ENCODE measurements around the gene LRRC59. TPM values are rescaled to one million over a fixed set of nuclear protein-coding genes. Genes with fewer than 3 reads are reported as not detected.
A peak's percentile ranks its signal among the peaks of the same experiment; 100 is the strongest.

Gene LRRC59
- total and polyA plus RNA-seq, 2 of the 13 experiments (the other 11 are each of a cell fraction or from before 2014, with no cell fraction given), result 87.3 to 222 TPM

GRCh38 chr17:50440172-50440837 lies 43.0 kb upstream of the LRRC59 start (continued):
- TF ChIP-seq ELK4 (CRISPR knock-in tag; IDR thresholded peaks at IDR 0.05; ENCODE audit: borderline replicate concordance) (no peak), IRF2 (CRISPR knock-in tag; IDR thresholded peaks at IDR 0.05) (0 out of 2 replicates have a peak, but pooled peaks have one; percentile 45), HOXD1 (CRISPR knock-in tag; IDR thresholded peaks at IDR 0.05) (0 out of 2 replicates have a peak, but pooled peaks have one; percentile 44), CSRNP1 (CRISPR knock-in tag; IDR thresholded peaks at IDR 0.05) (no peak), ZNF574 (CRISPR knock-in tag; IDR thresholded peaks at IDR 0.05) (peak; percentile 76), ZNF121 (CRISPR knock-in tag; IDR thresholded peaks at IDR 0.05) (no peak), FOXP4 (CRISPR knock-in tag; IDR thresholded peaks at IDR 0.05) (peak; percentile 53), DZIP1 (CRISPR knock-in tag; IDR thresholded peaks at IDR 0.05) (no peak), FOSL2 (CRISPR knock-in tag; IDR thresholded peaks at IDR 0.05) (0 out of 2 replicates have a peak, but pooled peaks have one; percentile 17), ATF7 (IDR thresholded peaks at IDR 0.05) (no peak), ATF7 (CRISPR knock-in tag; IDR thresholded peaks at IDR 0.05) (peak; percentile 80; the same call in 1 of the 2 replicates), ZBTB25 (CRISPR knock-in tag; IDR thresholded peaks at IDR 0.05) (no peak), HNRNPUL1 (IDR thresholded peaks at IDR 0.05; ENCODE audit: low read depth, low read length) (no peak), SALL1 (CRISPR knock-in tag; IDR thresholded peaks at IDR 0.05) (peak; percentile 77), FOXP1 (IDR thresholded peaks at IDR 0.05) (no peak), FOXP1 (CRISPR knock-in tag; IDR thresholded peaks at IDR 0.05) (0 out of 2 replicates have a peak, but pooled peaks have one; percentile 31), HIVEP1 (CRISPR knock-in tag; IDR thresholded peaks at IDR 0.05) (0 out of 2 replicates have a peak, but pooled peaks have one; percentile 63), MED1 (CRISPR knock-in tag; IDR thresholded peaks at IDR 0.05) (peak; percentile 51), GTF3A (CRISPR knock-in tag; conservative IDR thresholded peaks at IDR 0.05) (0 out of 2 replicates have a peak, but pooled peaks have one; percentile 23)

Measured in HepG2 (cell line).